ENCODE results near the gene ANO5. TPM values are rescaled to one million over a fixed set of nuclear protein-coding genes. Genes with fewer than 3 reads are reported as not detected.

Gene ANO5
- polyA plus RNA-seq, 4 donors: 3.7 to 6.6 (median 5.1) TPM

DNA sequence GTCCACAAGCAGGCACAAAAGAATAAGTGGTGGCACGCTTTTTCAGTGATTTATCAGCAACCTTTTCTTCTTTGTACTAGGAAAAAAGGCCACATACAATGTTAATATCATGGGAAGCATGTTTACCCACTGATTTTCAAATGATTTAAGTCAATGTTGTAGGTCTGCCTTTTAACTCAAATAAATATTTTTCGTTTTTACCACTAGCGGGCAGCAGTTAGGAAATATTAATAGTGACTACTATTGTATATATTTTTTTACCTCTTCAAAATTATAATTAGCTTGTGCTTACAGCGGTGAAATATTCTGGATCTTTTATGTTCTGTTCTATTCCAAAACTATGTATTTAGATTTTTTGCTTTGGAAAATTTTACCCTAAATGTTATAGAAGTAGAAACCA is 138.9 kb downstream of the ANO5 start:
- no peak for DNase-seq (ENCODE audit: low read depth in 4 of 4, low spot score in 2 of 4)

Other genes starting within 250 kb of the ANO5 start
- gene SLC17A6, start 145.3 kb downstream of the ANO5 start, polyA plus RNA-seq (ENCODE audit: insufficient read length in 4 of 4): under 1 TPM in 1 of 4 donors, not detected in 3; 0.14 TPM

Data from left renal cortex interstitium (tissue), 4 donors.